PC-3 (cell line): ENCODE measurements around the gene CACNA1C. TPM values are rescaled to one million over a fixed set of nuclear protein-coding genes. Genes with fewer than 3 reads are reported as not detected.

ENCODE experiments used
- ATAC-seq: fragments of 200-7000 bp; cut with Tn5 transposase; 2 replicates; pipeline ENCODE4 v1.9.1; 2020; ENCODE audit warnings: mild to moderate bottlenecking, moderate library complexity
- BruUV-seq: library from RNA; stranded (reverse); fragments of 400-500 nt; replicated peaks from 2 replicates; lab custom pipeline; 2021; lab: Mats Ljungman, UMichigan
- CTCF ChIA-PET: fragments of 300-600 bp; sonication (Branson Sonifier 250); formaldehyde crosslinking; loops from one replicate; lab custom pipeline; 2022; ENCODE audit warnings: antibody characterized with exemption; lab: Charles Lee
- POLR2A ChIA-PET: fragments of 300-600 bp; sonication (Branson Sonifier 250); formaldehyde crosslinking; loops from one replicate; lab custom pipeline; 2022; ENCODE audit warnings: antibody characterized with exemption; ENCODE audit not compliant: unreplicated experiment; lab: Charles Lee
- DNase-seq: peaks from one replicate; pipeline ENCODE4 v3.0.0-alpha.2; 2015
- H2AFZ ChIP-seq: fragments of 300-600 bp; sonication (generic); 2 replicates; pipeline ENCODE4 v1.6.0; 2016; ENCODE audit warnings: antibody characterized with exemption, low read length
- H3F3A ChIP-seq: fragments of 300-600 bp; sonication (generic); one replicate; pipeline ENCODE4 v1.6.0; 2017; ENCODE audit warnings: antibody characterized with exemption, low read length, control low read depth, mild to moderate bottlenecking; ENCODE audit not compliant: unreplicated experiment
- H3K27ac ChIP-seq: fragments of 300-600 bp; sonication (generic); 2 replicates; pipeline ENCODE4 v1.5.1; 2016; ENCODE audit warnings: mild to moderate bottlenecking, low read length
- H3K27me3 ChIP-seq: fragments of 300-600 bp; sonication (generic); 2 replicates; pipeline ENCODE4 v1.6.1; 2016; ENCODE audit warnings: low read length, mixed read lengths
- H3K36me3 ChIP-seq: fragments of 300-600 bp; sonication (generic); 2 replicates; pipeline ENCODE4 v1.6.1; 2016; ENCODE audit warnings: low read depth, mixed run types, low read length, mixed read lengths
- H3K4me1 ChIP-seq: fragments of 300-600 bp; sonication (generic); 2 replicates; pipeline ENCODE4 v1.5.1; 2016; ENCODE audit warnings: low read length; ENCODE audit not compliant: insufficient read depth
- H3K4me2 ChIP-seq: fragments of 300-600 bp; sonication (generic); 2 replicates; pipeline ENCODE4 v1.6.0; 2016; ENCODE audit warnings: low read length
- H3K4me3 ChIP-seq: fragments of 300-600 bp; sonication (generic); 2 replicates; pipeline ENCODE4 v1.5.1; 2016; ENCODE audit warnings: mild to moderate bottlenecking, low read length, mixed read lengths
- H3K79me2 ChIP-seq: fragments of 300-600 bp; sonication (generic); 2 replicates; pipeline ENCODE4 v1.6.1; 2017; ENCODE audit warnings: low read length, mixed read lengths
- H3K9ac ChIP-seq: fragments of 300-600 bp; sonication (generic); 2 replicates; pipeline ENCODE4 v1.6.0; 2016; ENCODE audit warnings: mild to moderate bottlenecking, low read length
- H3K9me2 ChIP-seq: fragments of 300-600 bp; sonication (generic); replicated peaks from 2 replicates; pipeline ENCODE4 v1.6.1; 2016; ENCODE audit warnings: mixed run types, low read length, mixed read lengths
- H3K9me3 ChIP-seq: fragments of 300-600 bp; sonication (generic); 2 replicates; pipeline ENCODE4 v1.6.1; 2016; ENCODE audit warnings: low read length, mixed read lengths
- H4K20me1 ChIP-seq: fragments of 300-600 bp; sonication (generic); 2 replicates; pipeline ENCODE4 v1.6.1; 2016; ENCODE audit warnings: low read length, mixed read lengths
- EZH2 ChIP-seq: fragments of 300-600 bp; sonication (generic); IDR thresholded peaks from one replicate; pipeline ENCODE4 v1.6.1; 2017; ENCODE audit warnings: antibody characterized with exemption, mild to moderate bottlenecking, low read length; ENCODE audit not compliant: unreplicated experiment
- EZH2phosphoT487 ChIP-seq: fragments of 300-600 bp; sonication (generic); IDR thresholded peaks from 2 replicates; pipeline ENCODE4 v1.6.1; 2018; ENCODE audit warnings: mild to moderate bottlenecking, antibody characterized with exemption, low read length, borderline replicate concordance
- intact Hi-C: fragments of 100-400 bp; cut with micrococcal nuclease; formaldehyde crosslinking; loops from 2 replicates; pipeline ENCODE4 v1.9.0; 2023
- total RNA-seq: library from RNA; depleted of rRNA; stranded (reverse); fragments of >200 nt; gene quantifications from 2 replicates; pipeline ENCODE4 v1.2.3, GENCODE V29; 2014
- TF ChIP-seq, protein P1 (sequence below): fragments of 300-600 bp; sonication (generic); conservative IDR thresholded peaks from 2 replicates; pipeline ENCODE4 v1.5.1; 2017; ENCODE audit warnings: antibody characterized with exemption, low read depth, mild to moderate bottlenecking, low read length

Gene CACNA1C
- total RNA-seq, 1 experiment from 2014 or later, result not detected

DNA sequence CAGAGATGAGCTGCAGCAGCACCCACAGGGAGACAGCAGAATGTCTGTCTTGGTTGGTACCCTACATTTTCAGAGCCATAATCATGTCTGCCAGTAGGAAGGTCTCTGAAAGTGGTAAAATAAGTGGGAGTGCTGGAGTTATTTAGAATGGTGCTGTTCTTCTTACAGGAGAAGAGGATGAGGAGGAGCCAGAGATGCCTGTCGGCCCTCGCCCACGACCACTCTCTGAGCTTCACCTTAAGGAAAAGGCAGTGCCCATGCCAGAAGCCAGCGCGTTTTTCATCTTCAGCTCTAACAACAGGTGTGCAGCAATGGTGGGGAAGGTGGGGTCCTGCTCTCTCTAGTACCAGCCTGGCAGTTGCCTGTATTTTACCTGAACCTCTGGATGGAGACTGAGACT, 540.3 kb downstream of the CACNA1C start:
- ATAC-seq (no peak), DNase-seq (no peak)
- H3K4me1 ChIP-seq, result no peaks in the 10 kb centered on the region
- BruUV-seq, result no TSS peak
- no peaks in the 10 kb centered on the region for H3K36me3 ChIP-seq
- H3K4me2 ChIP-seq, result no peak overlapping the region
- ChIA-PET CTCF (no interaction called here), POLR2A (no interaction called here)
- TF ChIP-seq, protein P1, sequence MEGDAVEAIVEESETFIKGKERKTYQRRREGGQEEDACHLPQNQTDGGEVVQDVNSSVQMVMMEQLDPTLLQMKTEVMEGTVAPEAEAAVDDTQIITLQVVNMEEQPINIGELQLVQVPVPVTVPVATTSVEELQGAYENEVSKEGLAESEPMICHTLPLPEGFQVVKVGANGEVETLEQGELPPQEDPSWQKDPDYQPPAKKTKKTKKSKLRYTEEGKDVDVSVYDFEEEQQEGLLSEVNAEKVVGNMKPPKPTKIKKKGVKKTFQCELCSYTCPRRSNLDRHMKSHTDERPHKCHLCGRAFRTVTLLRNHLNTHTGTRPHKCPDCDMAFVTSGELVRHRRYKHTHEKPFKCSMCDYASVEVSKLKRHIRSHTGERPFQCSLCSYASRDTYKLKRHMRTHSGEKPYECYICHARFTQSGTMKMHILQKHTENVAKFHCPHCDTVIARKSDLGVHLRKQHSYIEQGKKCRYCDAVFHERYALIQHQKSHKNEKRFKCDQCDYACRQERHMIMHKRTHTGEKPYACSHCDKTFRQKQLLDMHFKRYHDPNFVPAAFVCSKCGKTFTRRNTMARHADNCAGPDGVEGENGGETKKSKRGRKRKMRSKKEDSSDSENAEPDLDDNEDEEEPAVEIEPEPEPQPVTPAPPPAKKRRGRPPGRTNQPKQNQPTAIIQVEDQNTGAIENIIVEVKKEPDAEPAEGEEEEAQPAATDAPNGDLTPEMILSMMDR, result no peak
- TF ChIP-seq EZH2, result no peak
- no peak for TF ChIP-seq EZH2phosphoT487
- H3K9me2 ChIP-seq, result no peaks in the 10 kb centered on the region
- no peak overlapping the region for H3K4me3 ChIP-seq
- H4K20me1 ChIP-seq, result no peaks in the 10 kb centered on the region
- H3K9me3 ChIP-seq, result no peaks in the 10 kb centered on the region
- no peak overlapping the region for H3K27ac ChIP-seq
- H3K9ac ChIP-seq, result no peak overlapping the region
- H3K79me2 ChIP-seq, result no peaks in the 10 kb centered on the region
- H2AFZ ChIP-seq, result no peak overlapping the region
- intact Hi-C loops, result no loop called here
- H3F3A ChIP-seq, result no peaks in the 10 kb centered on the region
- H3K27me3 ChIP-seq, result peaks cover 88% of the 10 kb centered on the region

DNA sequence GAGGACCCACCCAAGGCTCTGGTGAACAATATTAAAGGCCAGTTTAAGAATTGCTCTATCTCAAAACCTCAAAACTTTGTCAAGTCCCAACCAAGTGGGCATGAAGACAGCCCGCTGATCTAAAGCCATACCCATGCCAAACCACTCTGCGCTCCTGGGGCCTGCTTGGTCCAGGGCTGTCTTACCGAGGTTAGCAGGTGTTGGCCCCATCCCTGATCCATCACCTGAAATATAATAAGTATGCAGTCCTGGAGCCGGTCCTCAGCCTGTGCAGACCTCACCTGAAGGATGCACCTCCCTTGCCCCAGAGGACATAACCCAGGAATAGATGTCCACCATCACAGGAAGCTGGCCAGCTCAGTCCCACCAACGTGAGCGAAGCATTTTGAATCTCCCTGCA, 543.7 kb downstream of the CACNA1C start:
- intact Hi-C loops, result no loop called here
- POLR2A ChIA-PET, result no interaction called here

DNA sequence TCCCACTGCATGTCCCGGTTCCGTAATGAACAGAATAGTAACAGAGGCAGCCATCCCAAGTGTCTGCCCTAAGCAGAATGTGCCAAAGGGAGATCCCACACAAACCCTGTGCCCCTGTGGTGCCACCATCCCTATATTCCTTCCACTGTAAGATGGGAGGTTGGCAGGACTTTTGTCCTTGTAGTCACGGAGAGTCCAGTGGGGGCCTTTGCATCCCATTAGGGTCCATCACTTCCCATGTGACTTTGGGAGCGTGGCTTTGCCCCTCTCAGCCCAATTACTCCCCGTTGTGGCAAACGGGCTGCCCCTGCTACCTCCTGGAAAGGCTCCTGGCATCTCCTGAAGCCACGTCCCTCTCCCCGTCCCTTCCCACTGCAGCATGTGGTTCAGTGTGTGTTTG, 552.5 kb downstream of the CACNA1C start:
- H3K27me3 ChIP-seq, result peaks cover 73% of the 10 kb centered on the region

More for the DNA sequence above, 543.7 kb downstream of the CACNA1C start:
- BruUV-seq, result no TSS peak
- ATAC-seq, result no peak
- Histone ChIP-seq H3F3A (no peaks in the 10 kb centered on the region), H3K36me3 (no peaks in the 10 kb centered on the region), H3K4me1 (no peaks in the 10 kb centered on the region), H2AFZ (no peak overlapping the region), H4K20me1 (no peaks in the 10 kb centered on the region), H3K9me3 (no peaks in the 10 kb centered on the region), H3K9me2 (no peaks in the 10 kb centered on the region), H3K4me2 (no peak overlapping the region), H3K4me3 (no peak overlapping the region), H3K79me2 (no peaks in the 10 kb centered on the region), H3K27me3 (peaks cover 92% of the 10 kb centered on the region), H3K9ac (no peak overlapping the region), H3K27ac (no peak overlapping the region)
- DNase-seq, result no peak
- CTCF ChIA-PET, result no interaction called here
- TF ChIP-seq, protein P1, result no peak
- no peak for TF ChIP-seq EZH2
- no peak for TF ChIP-seq EZH2phosphoT487

More for the DNA sequence above, 552.5 kb downstream of the CACNA1C start:
- no peak overlapping the region for H2AFZ ChIP-seq
- ATAC-seq (no peak), DNase-seq (no peak)
- intact Hi-C loops, result no loop called here
- H3F3A ChIP-seq, result no peaks in the 10 kb centered on the region
- no peaks in the 10 kb centered on the region for H3K4me1 ChIP-seq
- no peaks in the 10 kb centered on the region for H3K36me3 ChIP-seq
- ChIA-PET POLR2A (no interaction called here), CTCF (no interaction called here)
- H3K79me2 ChIP-seq, result no peaks in the 10 kb centered on the region
- TF ChIP-seq EZH2phosphoT487 (no peak), EZH2 (no peak)
- TF ChIP-seq, protein P1, result no peak
- no peak overlapping the region for H3K9ac ChIP-seq
- H3K27ac ChIP-seq, result no peak overlapping the region
- H3K9me2 ChIP-seq, result no peaks in the 10 kb centered on the region
- H3K4me3 ChIP-seq, result no peak overlapping the region
- H3K4me2 ChIP-seq, result no peak overlapping the region
- BruUV-seq, result no TSS peak
- no peaks in the 10 kb centered on the region for H3K9me3 ChIP-seq
- H4K20me1 ChIP-seq, result no peaks in the 10 kb centered on the region
